WTC11 (cell line): ENCODE data around the gene ZNF628. TPM values are rescaled to one million over a fixed set of nuclear protein-coding genes. Genes with fewer than 3 reads are reported as not detected.
A peak's percentile ranks its signal among the peaks of the same experiment; 100 is the strongest.

ENCODE experiments used
- ATAC-seq: fragments of 200-7000 bp; cut with Tn5 transposase; 2 replicates; pipeline ENCODE4 v1.10.0; 2021; ENCODE audit warnings: mild to moderate bottlenecking, moderate library complexity
- CTCF ChIA-PET: fragments of 300-600 bp; sonication (Branson Sonifier 250); formaldehyde crosslinking; loops from one replicate; lab custom pipeline; 2021; ENCODE audit warnings: antibody characterized with exemption; lab: Charles Lee
- POLR2A ChIA-PET: fragments of 350-600 bp; sonication (Branson Sonifier 250); formaldehyde crosslinking; loops from one replicate; lab custom pipeline; 2021; ENCODE audit warnings: antibody characterized with exemption; lab: Charles Lee
- DNase-seq: peaks from one replicate; pipeline ENCODE4 v3.0.0; 2021; ENCODE audit warnings: low spot score
- H3K27ac Mint-ChIP-seq: 2 replicates; pipeline ENCODE4 v1.8.0; 2021; ENCODE audit warnings: mixed read lengths
- H3K27me3 Mint-ChIP-seq: 2 replicates; pipeline ENCODE4 v1.8.0; 2021; ENCODE audit warnings: low read depth, mild to moderate bottlenecking, moderate library complexity, mixed read lengths
- H3K36me3 Mint-ChIP-seq: 2 replicates; pipeline ENCODE4 v1.8.0; 2021; ENCODE audit warnings: mixed read lengths
- H3K4me1 Mint-ChIP-seq: 2 replicates; pipeline ENCODE4 v1.8.0; 2022; ENCODE audit warnings: mixed read lengths
- H3K4me3 Mint-ChIP-seq: 2 replicates; pipeline ENCODE4 v1.8.0; 2021; ENCODE audit warnings: mild to moderate bottlenecking, moderate library complexity, mixed read lengths
- H3K9me3 Mint-ChIP-seq: 2 replicates; pipeline ENCODE4 v1.8.0; 2021; ENCODE audit warnings: mixed read lengths
- AR ChIP-seq: fragments of 250-450 bp; sonication (Bioruptor Pico); IDR thresholded peaks from 2 replicates; pipeline ENCODE4 v1.9.0; 2021; ENCODE audit warnings: mild to moderate bottlenecking
- CREB1 ChIP-seq: sonication (generic); formaldehyde crosslinking; IDR thresholded peaks from 2 replicates; pipeline ENCODE4 v1.8.0; 2023; ENCODE audit warnings: mild to moderate bottlenecking, missing genetic modification reagents
- CREM ChIP-seq: sonication (generic); formaldehyde crosslinking; IDR thresholded peaks from 2 replicates; pipeline ENCODE4 v1.8.1; 2022; ENCODE audit warnings: mild to moderate bottlenecking, missing genetic modification reagents, moderate library complexity
- EMX1 ChIP-seq: fragments of 250-450 bp; sonication (Bioruptor Pico); IDR thresholded peaks from 2 replicates; pipeline ENCODE4 v1.8.0; 2021; ENCODE audit warnings: mild to moderate bottlenecking
- ESRRA ChIP-seq: sonication (generic); formaldehyde crosslinking; IDR thresholded peaks from 2 replicates; pipeline ENCODE4 v1.8.1; 2022; ENCODE audit warnings: mild to moderate bottlenecking, missing genetic modification reagents, borderline replicate concordance
- ETV6 ChIP-seq: sonication (generic); formaldehyde crosslinking; IDR thresholded peaks from 2 replicates; pipeline ENCODE4 v1.8.1; 2022; ENCODE audit warnings: mild to moderate bottlenecking, missing genetic modification reagents
- GABPB1 ChIP-seq: sonication (generic); formaldehyde crosslinking; IDR thresholded peaks from 2 replicates; pipeline ENCODE4 v1.8.1; 2023; ENCODE audit warnings: mild to moderate bottlenecking, missing genetic modification reagents
- GRHL2 ChIP-seq: fragments of 250-450 bp; sonication (Bioruptor Pico); IDR thresholded peaks from 2 replicates; pipeline ENCODE4 v1.8.0; 2022; ENCODE audit warnings: mild to moderate bottlenecking, moderate library complexity; ENCODE audit not compliant: insufficient replicate concordance, severe bottlenecking
- JAZF1 ChIP-seq: fragments of 250-450 bp; sonication (Bioruptor Pico); IDR thresholded peaks from 2 replicates; pipeline ENCODE4 v1.9.0; 2021; ENCODE audit warnings: moderate library complexity, mild to moderate bottlenecking, inconsistent platforms
- MAX ChIP-seq: sonication (generic); formaldehyde crosslinking; IDR thresholded peaks from 2 replicates; pipeline ENCODE4 v1.8.0; 2022; ENCODE audit warnings: mild to moderate bottlenecking, missing genetic modification reagents
- MLX ChIP-seq: sonication (generic); formaldehyde crosslinking; IDR thresholded peaks from 2 replicates; pipeline ENCODE4 v1.8.1; 2023; ENCODE audit warnings: mild to moderate bottlenecking, missing genetic modification reagents, moderate library complexity
- NFYB ChIP-seq: sonication (generic); formaldehyde crosslinking; conservative IDR thresholded peaks from 2 replicates; pipeline ENCODE4 v1.8.0; 2022; ENCODE audit warnings: low read depth, missing genetic modification reagents
- NR1H2 ChIP-seq: sonication (generic); formaldehyde crosslinking; IDR thresholded peaks from 2 replicates; pipeline ENCODE4 v1.9.0; 2021; ENCODE audit warnings: mild to moderate bottlenecking, moderate library complexity, missing genetic modification reagents
- NR2C2 ChIP-seq: sonication (generic); formaldehyde crosslinking; IDR thresholded peaks from 2 replicates; pipeline ENCODE4 v1.8.0; 2022; ENCODE audit warnings: mild to moderate bottlenecking, missing genetic modification reagents
- NR3C1 ChIP-seq: sonication (generic); formaldehyde crosslinking; conservative IDR thresholded peaks from 2 replicates; pipeline ENCODE4 v1.8.1; 2023; ENCODE audit warnings: low read depth, mild to moderate bottlenecking, missing genetic modification reagents
- PRRX2 ChIP-seq: fragments of 250-450 bp; sonication (Bioruptor Pico); IDR thresholded peaks from 2 replicates; pipeline ENCODE4 v1.8.0; 2021; ENCODE audit warnings: mild to moderate bottlenecking
- TP53 ChIP-seq: sonication (generic); formaldehyde crosslinking; IDR thresholded peaks from 2 replicates; pipeline ENCODE4 v1.8.1; 2023; ENCODE audit warnings: mild to moderate bottlenecking, missing genetic modification reagents
- ZNF121 ChIP-seq: sonication (generic); formaldehyde crosslinking; IDR thresholded peaks from 2 replicates; pipeline ENCODE4 v1.8.0; 2023; ENCODE audit warnings: missing genetic modification reagents
- ZNF219 ChIP-seq: sonication (generic); formaldehyde crosslinking; IDR thresholded peaks from 2 replicates; pipeline ENCODE4 v1.8.0; 2023; ENCODE audit warnings: missing genetic modification reagents, mild to moderate bottlenecking, borderline replicate concordance
- ZNF423 ChIP-seq: fragments of 250-450 bp; sonication (Bioruptor Pico); IDR thresholded peaks from 2 replicates; pipeline ENCODE4 v2.1.2; 2022; ENCODE audit warnings: mild to moderate bottlenecking, moderate library complexity
- ZNF512 ChIP-seq: sonication (generic); formaldehyde crosslinking; IDR thresholded peaks from 2 replicates; pipeline ENCODE4 v1.8.1; 2022; ENCODE audit warnings: missing genetic modification reagents, borderline replicate concordance
- ZSCAN18 ChIP-seq: fragments of 250-450 bp; sonication (Bioruptor Pico); IDR thresholded peaks from 2 replicates; pipeline ENCODE4 v2.1.2; 2022; ENCODE audit warnings: mild to moderate bottlenecking, moderate library complexity
- total RNA-seq: library from RNA; stranded (reverse); gene quantifications from 3 replicates; pipeline ENCODE4 v1.2.3, GENCODE V29; 2021

ZNF628 gene
- total RNA-seq, 1 experiment from 2014 or later = 23.6 TPM

- DNase-seq (no peak), ATAC-seq (no peak)
- H3K9me3 Mint-ChIP-seq = no peaks in the 10 kb centered on the region
- ChIA-PET CTCF (interaction anchor here (1.3 to 13.5 kb wide), 2 partner anchors 14 to 23 kb away, joined by 13 to 96 read pairs; no protein-coding TSS in a partner anchor), POLR2A (no interaction called here)
- H3K27ac Mint-ChIP-seq = no peak overlapping the region
- H3K4me3 Mint-ChIP-seq = peak overlapping the region; percentile 25; the same call in 1 of the 2 replicates
- no peaks in the 10 kb centered on the region for H3K27me3 Mint-ChIP-seq
- H3K4me1 Mint-ChIP-seq = peaks cover 19% of the 10 kb centered on the region
- H3K36me3 Mint-ChIP-seq = no peaks in the 10 kb centered on the region
- TF ChIP-seq AR (no peak), MAX (peak; percentile 74), MLX (CRISPR knock-in tag) (no peak), ZNF512 (CRISPR knock-in tag) (no peak), CREM (no peak), ETV6 (0 out of 2 replicates have a peak, but pooled peaks have one; percentile 29), GABPB1 (CRISPR knock-in tag) (no peak), EMX1 (CRISPR knock-in tag) (no peak), ZNF121 (CRISPR knock-in tag) (0 out of 2 replicates have a peak, but pooled peaks have one; percentile 2), ZNF423 (no peak)
Measured at GRCh38 chr19:55481148-55481793, 4.9 kb downstream of the ZNF628 start.

GRCh38 chr19:55481794-55482155 is 5.4 kb downstream of the ZNF628 start:
- DNase-seq (no peak), ATAC-seq (peak; percentile 7; the same call in 1 of the 2 replicates)
- H3K9me3 Mint-ChIP-seq = no peaks in the 10 kb centered on the region
- POLR2A ChIA-PET = no interaction called here
- peaks cover 20% of the 10 kb centered on the region for H3K4me1 Mint-ChIP-seq
- no peaks in the 10 kb centered on the region for H3K36me3 Mint-ChIP-seq
- TF ChIP-seq ZNF219 (CRISPR knock-in tag) = no peak
- TF ChIP-seq GRHL2 (CRISPR knock-in tag) = no peak
- TF ChIP-seq NR3C1 (CRISPR knock-in tag) = no peak
- TF ChIP-seq NR1H2 (CRISPR knock-in tag) = no peak
- no peak for TF ChIP-seq NR2C2 (CRISPR knock-in tag)
- TF ChIP-seq ESRRA (CRISPR knock-in tag) = no peak
- no peak for TF ChIP-seq MAX
- TF ChIP-seq ZSCAN18 (CRISPR knock-in tag) = no peak
- TF ChIP-seq ZNF423 = no peak
- TF ChIP-seq CREB1 (CRISPR knock-in tag) = no peak
- no peak for TF ChIP-seq NFYB
- TF ChIP-seq JAZF1 (CRISPR knock-in tag) = no peak
- no peak for TF ChIP-seq TP53 (CRISPR knock-in tag)
- no peak for TF ChIP-seq PRRX2
- TF ChIP-seq, all 79 proteins: peak for 0
- no peaks in the 10 kb centered on the region for H3K27me3 Mint-ChIP-seq
- H3K4me3 Mint-ChIP-seq = peak overlapping the region; percentile 25; the same call in 1 of the 2 replicates
- CTCF ChIA-PET = interaction anchor here (0.6 to 13.5 kb wide), 4 partner anchors 14 to 125 kb away, joined by 3 to 96 read pairs (median 8); no protein-coding TSS in a partner anchor
- H3K27ac Mint-ChIP-seq = no peak overlapping the region
